AG09309 (cell line): ENCODE data around the gene OR2Y1.

Experiments
- DNase-seq: peaks from one replicate; pipeline ENCODE4 v3.0.0-alpha.2; 2010; ENCODE audit warnings: low read depth
- H3K4me3 ChIP-seq: 2 replicates; pipeline ENCODE4 v1.5.1; 2011; ENCODE audit warnings: mild to moderate bottlenecking, low read depth, low read length, moderate library complexity; ENCODE audit not compliant: control insufficient read depth
- TF ChIP-seq, protein P1 (sequence below): IDR thresholded peaks from 2 replicates; pipeline ENCODE4 v1.5.1; 2011; ENCODE audit warnings: mild to moderate bottlenecking, low read depth, low read length, inconsistent platforms; ENCODE audit not compliant: insufficient read depth, control insufficient read depth; ENCODE audit errors: missing control alignments

Gene OR2Y1

DNA sequence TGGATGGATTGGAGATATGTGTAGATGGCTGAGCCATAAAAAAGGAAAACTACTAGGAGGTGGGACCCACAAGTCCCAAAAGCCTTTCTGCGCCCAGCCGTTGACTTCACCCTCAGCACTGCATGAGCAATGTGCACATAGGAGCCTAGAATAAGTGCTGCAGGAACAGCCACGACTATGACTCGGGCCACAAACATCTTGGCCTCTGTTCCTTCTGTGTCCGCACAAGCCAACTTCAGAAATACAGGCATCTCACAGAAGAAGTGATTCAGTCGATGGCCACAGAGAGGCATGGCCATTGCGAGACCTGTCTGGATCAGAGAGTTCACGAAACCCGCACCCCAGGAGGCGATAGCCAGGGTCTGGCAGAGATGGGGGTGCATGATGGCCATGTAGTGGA lies 587 bp downstream of the OR2Y1 start:
- H3K4me3 ChIP-seq, result no peak overlapping the region
- TF ChIP-seq, protein P1, sequence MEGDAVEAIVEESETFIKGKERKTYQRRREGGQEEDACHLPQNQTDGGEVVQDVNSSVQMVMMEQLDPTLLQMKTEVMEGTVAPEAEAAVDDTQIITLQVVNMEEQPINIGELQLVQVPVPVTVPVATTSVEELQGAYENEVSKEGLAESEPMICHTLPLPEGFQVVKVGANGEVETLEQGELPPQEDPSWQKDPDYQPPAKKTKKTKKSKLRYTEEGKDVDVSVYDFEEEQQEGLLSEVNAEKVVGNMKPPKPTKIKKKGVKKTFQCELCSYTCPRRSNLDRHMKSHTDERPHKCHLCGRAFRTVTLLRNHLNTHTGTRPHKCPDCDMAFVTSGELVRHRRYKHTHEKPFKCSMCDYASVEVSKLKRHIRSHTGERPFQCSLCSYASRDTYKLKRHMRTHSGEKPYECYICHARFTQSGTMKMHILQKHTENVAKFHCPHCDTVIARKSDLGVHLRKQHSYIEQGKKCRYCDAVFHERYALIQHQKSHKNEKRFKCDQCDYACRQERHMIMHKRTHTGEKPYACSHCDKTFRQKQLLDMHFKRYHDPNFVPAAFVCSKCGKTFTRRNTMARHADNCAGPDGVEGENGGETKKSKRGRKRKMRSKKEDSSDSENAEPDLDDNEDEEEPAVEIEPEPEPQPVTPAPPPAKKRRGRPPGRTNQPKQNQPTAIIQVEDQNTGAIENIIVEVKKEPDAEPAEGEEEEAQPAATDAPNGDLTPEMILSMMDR, result no peak
- DNase-seq, result no peak

DNA sequence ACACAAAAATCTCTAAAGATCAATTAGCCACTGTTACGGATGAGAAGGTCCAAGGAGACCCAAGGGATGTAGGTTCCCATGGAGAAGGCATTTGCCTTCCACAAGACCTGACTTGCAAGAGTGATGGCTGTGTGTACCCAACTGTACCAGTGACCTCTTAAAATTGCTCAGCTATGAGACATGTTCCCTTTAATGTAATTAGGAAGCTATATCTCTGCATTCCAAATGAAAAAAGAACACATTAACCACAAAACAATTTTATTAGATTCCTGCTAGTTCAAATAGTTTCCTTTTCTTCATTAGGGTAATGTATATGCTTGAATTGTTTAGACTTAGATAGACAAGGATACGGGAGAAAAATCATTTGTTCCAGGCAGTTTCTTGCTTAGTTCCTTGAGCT lies 3.3 kb downstream of the OR2Y1 start:
- no peak overlapping the region for H3K4me3 ChIP-seq
- no peak for DNase-seq
- TF ChIP-seq, protein P1, result no peak

DNA sequence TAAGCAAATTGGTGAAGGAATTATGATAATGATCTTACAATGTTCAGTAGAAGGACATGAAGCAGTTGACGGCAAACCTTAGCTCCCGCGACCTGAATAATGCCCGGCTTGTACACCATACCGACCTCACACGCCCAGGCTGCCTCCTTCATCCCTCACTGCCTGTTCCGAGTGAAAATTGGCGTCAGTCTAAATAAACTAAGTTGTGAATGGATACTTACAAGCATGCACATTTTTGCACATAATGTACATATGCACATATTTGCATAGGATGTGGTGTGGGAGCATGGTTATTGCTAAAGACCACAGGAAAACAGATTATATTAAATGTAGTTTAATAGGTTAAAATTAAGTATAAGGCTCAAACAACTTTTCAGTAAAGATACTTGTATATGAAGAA lies 14.9 kb downstream of the OR2Y1 start:
- no peak overlapping the region for H3K4me3 ChIP-seq
- DNase-seq, result no peak
- TF ChIP-seq, protein P1, result no peak

GRCh38 chr5:180723936-180724335 lies 15.9 kb downstream of the OR2Y1 start:
- H3K4me3 ChIP-seq, result no peak overlapping the region
- no peak for DNase-seq
- TF ChIP-seq, protein P1, result no peak

- H3K4me3 ChIP-seq, result no peak overlapping the region
- TF ChIP-seq, protein P1, result no peak
- no peak for DNase-seq
Measured at GRCh38 chr5:180720486-180720885, 19.4 kb downstream of the OR2Y1 start.

- TF ChIP-seq, protein P1, result no peak
- DNase-seq, result no peak
- no peak overlapping the region for H3K4me3 ChIP-seq
Measured at GRCh38 chr5:180719781-180720180, 20.1 kb downstream of the OR2Y1 start.

DNA sequence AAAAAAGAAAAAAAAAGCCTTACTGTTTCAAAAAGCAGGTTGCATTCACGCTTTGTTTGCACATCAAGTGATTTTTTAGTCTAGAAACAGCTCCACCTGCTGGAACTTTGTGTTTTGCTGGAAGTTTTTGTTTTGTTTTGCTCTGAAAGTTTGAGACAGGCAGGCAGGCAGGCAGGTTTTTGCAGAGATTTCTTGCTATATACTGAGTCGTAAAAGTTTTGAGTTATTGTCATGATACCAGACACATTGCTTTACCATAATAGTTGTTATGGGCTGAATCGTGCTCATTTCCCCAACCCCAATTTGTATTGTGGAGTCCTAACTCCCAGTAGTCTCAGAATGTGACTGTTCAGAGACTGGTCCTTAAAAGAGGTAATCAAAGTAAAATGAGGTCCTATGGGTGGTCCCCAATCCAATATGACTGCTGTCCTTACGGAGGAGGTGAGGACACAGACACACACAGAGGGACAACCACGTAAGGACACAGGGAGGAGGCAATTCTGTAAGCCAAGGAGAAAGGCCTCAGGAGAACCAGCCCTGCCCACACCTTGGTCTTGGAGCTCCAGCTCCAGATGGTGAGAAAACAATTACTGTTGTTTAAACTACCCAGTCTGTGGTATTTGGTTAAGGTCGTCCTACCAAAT lies 20.9 kb downstream of the OR2Y1 start:
- H3K4me3 ChIP-seq, result no peak overlapping the region
- TF ChIP-seq, protein P1, result peak; percentile 64
- peak; percentile 3 for DNase-seq
